T-cell (primary cell): Measurements from ENCODE around the gene GALNT10. TPM values are rescaled to one million over a fixed set of nuclear protein-coding genes. Genes with fewer than 3 reads are reported as not detected.

Source experiments
- ATAC-seq, 4 experiments: fragments of 200-7000 bp in 3 of 4; fragments of 150-1000 bp in 1 of 4; cut with Tn5 transposase; replicated peaks in 1 of 4; 1 replicate in 3 of 4; 2 replicates in 1 of 4; pipeline ENCODE4 v1.10.0; 2021; ENCODE audit warnings: moderate library complexity in 3 of 4, mild to moderate bottlenecking in 2 of 4, moderate number of reproducible peaks in 1 of 4
- CTCF ChIA-PET, 2 donors: fragments of 300-600 bp; sonication (Branson Sonifier 250); formaldehyde crosslinking; loops; one replicate each; lab custom pipeline; 2022; ENCODE audit warnings: antibody characterized with exemption in 2 of 2; lab: Charles Lee
- POLR2A ChIA-PET, 2 donors: fragments of 300-600 bp; sonication (Branson Sonifier 250); formaldehyde crosslinking; loops; one replicate each; lab custom pipeline; 2022; ENCODE audit warnings: antibody characterized with exemption in 2 of 2; lab: Charles Lee
- DNase-seq, 35 experiments: peaks; one replicate each; pipeline versions ENCODE4 v3.0.0 to v3.0.0-alpha.2; 2013 to 2023
- H3K27ac ChIP-seq: one replicate; pipeline ENCODE4 v1.5.1; 2013; ENCODE audit warnings: low read length
- H3K27me3 ChIP-seq, 2 experiments: replicated peaks in 1 of 2; 1 replicate in 1 of 2; 2 replicates in 1 of 2; pipeline versions ENCODE4 v1.6.1 to v1.7.0; 2013; ENCODE audit warnings: low read length in 1 of 2, mixed read lengths in 1 of 2; ENCODE audit not compliant: control insufficient read depth in 2 of 2, insufficient read depth in 2 of 2; ENCODE audit errors: extremely low read depth in 1 of 2
- H3K36me3 ChIP-seq, 2 donors: 1 replicate in 1 of 2; 2 replicates in 1 of 2; pipeline versions ENCODE4 v1.6.1 to v1.7.0; 2013; ENCODE audit warnings: low read length in 1 of 2; ENCODE audit not compliant: control insufficient read depth in 2 of 2, insufficient read depth in 1 of 2; ENCODE audit errors: extremely low read depth in 1 of 2
- H3K4me1 ChIP-seq, 2 experiments: 1 replicate in 1 of 2; 2 replicates in 1 of 2; pipeline versions ENCODE4 v1.6.1 to v1.7.0; 2013; ENCODE audit warnings: low read length in 2 of 2, mixed read lengths in 1 of 2; ENCODE audit not compliant: insufficient read depth in 2 of 2, control insufficient read depth in 1 of 2; ENCODE audit errors: extremely low read depth in 1 of 2
- H3K4me3 ChIP-seq, 2 donors: 1 replicate in 1 of 2; 2 replicates in 1 of 2; pipeline versions ENCODE4 v1.5.1 to v1.7.0; 2013; ENCODE audit warnings: mild to moderate bottlenecking in 2 of 2, low read length in 1 of 2, moderate library complexity in 1 of 2; ENCODE audit not compliant: control insufficient read depth in 1 of 2; ENCODE audit errors: extremely low read depth in 1 of 2
- H3K9me3 ChIP-seq: 2 replicates; pipeline ENCODE4 v1.7.0; 2013
- H3K27ac Mint-ChIP-seq, 2 donors: one replicate each; pipeline ENCODE4 v1.8.0; 2020 to 2021; ENCODE audit warnings: mild to moderate bottlenecking in 2 of 2, mixed read lengths in 2 of 2
- H3K27me3 Mint-ChIP-seq, 2 donors: one replicate each; pipeline ENCODE4 v1.8.0; 2021 to 2022; ENCODE audit warnings: mixed read lengths in 2 of 2
- H3K36me3 Mint-ChIP-seq: one replicate; pipeline ENCODE4 v1.8.0; 2021; ENCODE audit warnings: mixed read lengths
- H3K4me1 Mint-ChIP-seq, 3 donors: one replicate each; pipeline ENCODE4 v1.8.0; 2020 to 2022; ENCODE audit warnings: mixed read lengths in 3 of 3, mild to moderate bottlenecking in 1 of 3
- H3K4me3 Mint-ChIP-seq, 3 donors: one replicate each; pipeline ENCODE4 v1.8.0; 2020 to 2022; ENCODE audit warnings: mild to moderate bottlenecking in 3 of 3, mixed read lengths in 3 of 3, moderate library complexity in 3 of 3
- H3K9me3 Mint-ChIP-seq, 3 donors: one replicate each; pipeline ENCODE4 v1.8.0; 2020 to 2022; ENCODE audit warnings: mixed read lengths in 3 of 3
- WGBS: methylation state at CpG from one replicate; pipeline ENCODE4 v1.1.5; 2013; ENCODE audit warnings: missing lambda C conversion rate; ENCODE audit not compliant: insufficient coverage; 5-methylcytosine and 5-hydroxymethylcytosine counted together
- total RNA-seq, 35 experiments: library from RNA in 6 of 35; stranded (reverse) in 6 of 35; fragments of 120-200 nt in 1 of 35; gene quantifications; one replicate each; pipeline versions ENCODE4 v1.2.1 to v1.2.4 and lab custom pipeline; 2013 to 2026

Gene GALNT10
- total RNA-seq, 5 donors from 2014 or later (not counting 1 experiment from before 2014, with no cell fraction given) = 26.9 to 62.7 (median 40.8) TPM

GRCh38 chr5:154240595-154240994 lies 50.1 kb downstream of the GALNT10 start:
- no peaks in the 10 kb centered on the region for H3K27me3 ChIP-seq
- H3K36me3 ChIP-seq = no peaks in the 10 kb centered on the region
- no peaks in the 10 kb centered on the region for H3K27me3 Mint-ChIP-seq
- H3K4me1 ChIP-seq = peaks cover 3 to 4% of the 10 kb centered on the region in 2 experiments
- no peak overlapping the region for H3K4me3 Mint-ChIP-seq
- peaks cover 0 to 7% (median 2%) of the 10 kb centered on the region in 3 donors for H3K9me3 Mint-ChIP-seq
- ChIA-PET POLR2A (no interaction called here), CTCF (interaction anchor here in 1 of 2 donors (0.6 kb wide), 1 partner anchor 169 kb away, joined by 3 read pairs; no protein-coding TSS in a partner anchor)
- H3K27ac Mint-ChIP-seq = no peak overlapping the region
- H3K9me3 ChIP-seq = no peaks in the 10 kb centered on the region
- WGBS = 96% methylated on average over 2 of the region's 2 CpGs
- no peak for ATAC-seq
- peaks cover 8% of the 10 kb centered on the region for H3K36me3 Mint-ChIP-seq
- no peak for DNase-seq
- H3K4me3 ChIP-seq = no peak overlapping the region
- no peak overlapping the region for H3K27ac ChIP-seq
- peaks cover 43 to 64% (median 45%) of the 10 kb centered on the region in 3 donors for H3K4me1 Mint-ChIP-seq

- Mint-ChIP-seq H3K27ac (no peak overlapping the region), H3K36me3 (peaks cover 9% of the 10 kb centered on the region), H3K9me3 (peaks cover 0 to 7% (median 2%) of the 10 kb centered on the region in 3 donors), H3K4me3 (no peak overlapping the region), H3K27me3 (no peaks in the 10 kb centered on the region), H3K4me1 (peaks cover 38 to 60% (median 45%) of the 10 kb centered on the region in 3 donors)
- Histone ChIP-seq H3K27ac (no peak overlapping the region), H3K4me3 (no peak overlapping the region), H3K36me3 (no peaks in the 10 kb centered on the region), H3K27me3 (no peaks in the 10 kb centered on the region), H3K4me1 (peaks cover 2 to 3% of the 10 kb centered on the region in 2 experiments), H3K9me3 (no peaks in the 10 kb centered on the region)
- POLR2A ChIA-PET = no interaction called here
- ATAC-seq (no peak), DNase-seq (no peak)
- CTCF ChIA-PET = no interaction called here
- WGBS = 100% methylated on average over 1 of the region's 4 CpGs
Measured at GRCh38 chr5:154241021-154241420, 50.5 kb downstream of the GALNT10 start.

- Mint-ChIP-seq H3K27ac (no peak overlapping the region), H3K4me3 (no peak overlapping the region), H3K4me1 (peaks cover 27 to 49% (median 30%) of the 10 kb centered on the region in 3 donors), H3K36me3 (peaks cover 9% of the 10 kb centered on the region), H3K9me3 (peaks cover 0 to 7% (median 2%) of the 10 kb centered on the region in 3 donors), H3K27me3 (no peaks in the 10 kb centered on the region)
- ChIA-PET CTCF (no interaction called here), POLR2A (no interaction called here)
- Histone ChIP-seq H3K4me1 (peaks cover 0 to 2% of the 10 kb centered on the region in 2 experiments), H3K4me3 (no peak overlapping the region), H3K27ac (no peak overlapping the region), H3K9me3 (no peaks in the 10 kb centered on the region), H3K27me3 (no peaks in the 10 kb centered on the region), H3K36me3 (no peaks in the 10 kb centered on the region)
- ATAC-seq = no peak
- WGBS = no CpG with 5 or more reads among the region's 1 CpG
- DNase-seq = no peak
Measured at GRCh38 chr5:154242442-154242841, 51.9 kb downstream of the GALNT10 start.

- ATAC-seq (no peak), DNase-seq (no peak)
- H3K27ac Mint-ChIP-seq = no peak overlapping the region
- WGBS = no CpG with 5 or more reads among the region's 1 CpG
- Histone ChIP-seq H3K27me3 (no peaks in the 10 kb centered on the region), H3K36me3 (no peaks in the 10 kb centered on the region), H3K4me1 (peaks cover 0 to 2% of the 10 kb centered on the region in 2 experiments), H3K27ac (no peak overlapping the region), H3K9me3 (no peaks in the 10 kb centered on the region), H3K4me3 (no peak overlapping the region)
- H3K27me3 Mint-ChIP-seq = no peaks in the 10 kb centered on the region
- ChIA-PET POLR2A (no interaction called here), CTCF (no interaction called here)
- H3K36me3 Mint-ChIP-seq = peaks cover 9% of the 10 kb centered on the region
- H3K4me1 Mint-ChIP-seq = peaks cover 24 to 45% (median 26%) of the 10 kb centered on the region in 3 donors
- H3K9me3 Mint-ChIP-seq = peaks cover 0 to 7% (median 2%) of the 10 kb centered on the region in 3 donors
- H3K4me3 Mint-ChIP-seq = no peak overlapping the region
Measured at GRCh38 chr5:154242964-154243376, 52.4 kb downstream of the GALNT10 start.

- H3K4me1 ChIP-seq = peaks cover 0 to 2% of the 10 kb centered on the region in 2 experiments
- no peak overlapping the region for H3K27ac ChIP-seq
- CTCF ChIA-PET = interaction anchor here in 1 of 2 donors (0.6 kb wide), 1 partner anchor 169 kb away, joined by 4 read pairs; no protein-coding TSS in a partner anchor
- no peak for ATAC-seq
- H3K4me3 ChIP-seq = no peak overlapping the region
- H3K36me3 Mint-ChIP-seq = peaks cover 9% of the 10 kb centered on the region
- H3K9me3 Mint-ChIP-seq = peaks cover 0 to 7% (median 2%) of the 10 kb centered on the region in 3 donors
- 100% methylated on average over 2 of the region's 2 CpGs for WGBS
- H3K27me3 ChIP-seq = no peaks in the 10 kb centered on the region
- no peaks in the 10 kb centered on the region for H3K36me3 ChIP-seq
- H3K4me1 Mint-ChIP-seq = peaks cover 27 to 45% (median 29%) of the 10 kb centered on the region in 3 donors
- H3K9me3 ChIP-seq = no peaks in the 10 kb centered on the region
- no peak for DNase-seq
- no peak overlapping the region for H3K27ac Mint-ChIP-seq
- no peak overlapping the region for H3K4me3 Mint-ChIP-seq
- POLR2A ChIA-PET = interaction anchor here in 1 of 2 donors (0.6 kb wide), 1 partner anchor 41 kb away, joined by 3 read pairs; no protein-coding TSS in a partner anchor
- H3K27me3 Mint-ChIP-seq = no peaks in the 10 kb centered on the region
Measured at GRCh38 chr5:154243736-154244135, 53.2 kb downstream of the GALNT10 start.

- Mint-ChIP-seq H3K9me3 (peaks cover 0 to 7% (median 2%) of the 10 kb centered on the region in 3 donors), H3K27me3 (no peaks in the 10 kb centered on the region), H3K4me1 (peaks cover 26 to 41% (median 30%) of the 10 kb centered on the region in 3 donors), H3K36me3 (peaks cover 10% of the 10 kb centered on the region), H3K4me3 (no peak overlapping the region), H3K27ac (no peak overlapping the region)
- no peak for ATAC-seq
- no peak overlapping the region for H3K4me3 ChIP-seq
- ChIA-PET CTCF (no interaction called here), POLR2A (no interaction called here)
- no peak for DNase-seq
- no peaks in the 10 kb centered on the region for H3K27me3 ChIP-seq
- H3K9me3 ChIP-seq = no peaks in the 10 kb centered on the region
- 96% methylated on average over 3 of the region's 3 CpGs for WGBS
- no peak overlapping the region for H3K27ac ChIP-seq
- H3K4me1 ChIP-seq = no peaks in the 10 kb centered on the region
- H3K36me3 ChIP-seq = no peaks in the 10 kb centered on the region
Measured at GRCh38 chr5:154244476-154244875, 53.9 kb downstream of the GALNT10 start.
